SK-N-SH (cell line): ENCODE measurements around the gene MCEMP1.

Experiments
- CTCF ChIP-seq: fragments of 200-600 bp; sonication (generic); IDR thresholded peaks from 2 replicates; pipeline ENCODE4 v1.6.1; 2017; ENCODE audit warnings: antibody characterized with exemption, mild to moderate bottlenecking, moderate library complexity
- FOSL2 ChIP-seq: IDR thresholded peaks from 2 replicates; pipeline ENCODE4 v1.4.0; 2012; ENCODE audit warnings: low read depth, mild to moderate bottlenecking, moderate library complexity, borderline replicate concordance
- IRF3 ChIP-seq: fragments of 150-350 bp; IDR thresholded peaks from 2 replicates; pipeline ENCODE4 v1.6.1; 2016; ENCODE audit warnings: mild to moderate bottlenecking, low read depth, low read length
- JUND ChIP-seq: IDR thresholded peaks from 2 replicates; pipeline ENCODE4 v1.4.0; 2012
- PBX3 ChIP-seq: IDR thresholded peaks from 2 replicates; pipeline ENCODE4; 2012
- POLR2AphosphoS5 ChIP-seq: IDR thresholded peaks from 2 replicates; pipeline ENCODE4 v1.6.1; 2012; ENCODE audit warnings: low read depth, low read length
- RAD21 ChIP-seq: IDR thresholded peaks from 2 replicates; pipeline ENCODE4 v1.6.1; 2012; ENCODE audit warnings: mild to moderate bottlenecking, low read length
- RFX5 ChIP-seq: IDR thresholded peaks from 2 replicates; pipeline ENCODE4 v1.6.1; 2012; ENCODE audit warnings: mild to moderate bottlenecking, improper control_type of control experiment, low read length
- SIN3A ChIP-seq: IDR thresholded peaks from 2 replicates; pipeline ENCODE4 v1.6.1; 2012; ENCODE audit warnings: low read depth, mild to moderate bottlenecking, low read length, moderate library complexity, borderline replicate concordance
- TAF1 ChIP-seq: IDR thresholded peaks from 2 replicates; pipeline ENCODE4 v1.6.1; 2012; ENCODE audit warnings: low read depth, mild to moderate bottlenecking, low read length, moderate library complexity, borderline replicate concordance
- YY1 ChIP-seq: IDR thresholded peaks from 2 replicates; pipeline ENCODE4 v1.4.0; 2012; ENCODE audit warnings: low read depth, mild to moderate bottlenecking
- ZBTB33 ChIP-seq: IDR thresholded peaks from 2 replicates; pipeline ENCODE4 v1.4.0; 2012; ENCODE audit warnings: low read depth, borderline replicate concordance

- TF ChIP-seq FOSL2 = no peak
- TF ChIP-seq ZBTB33 = no peak
- TF ChIP-seq JUND = no peak
- TF ChIP-seq CTCF = no peak
- TF ChIP-seq RFX5 = no peak
- no peak for TF ChIP-seq POLR2AphosphoS5
- TF ChIP-seq TAF1 = no peak
- no peak for TF ChIP-seq IRF3
- TF ChIP-seq PBX3 = no peak
- no peak for TF ChIP-seq YY1
- no peak for TF ChIP-seq RAD21
- TF ChIP-seq SIN3A = no peak
Observed at GRCh38 chr19:7725791-7726190, 48.9 kb downstream of the MCEMP1 start.
